DMS 273 (cell line): ENCODE measurements around the gene VAPA.

Experiments used
- DNase-seq: peaks from one replicate; lab custom pipeline; 2025; ENCODE audit not compliant: unreplicated experiment; lab: John Stamatoyannopoulos, UW

The VAPA gene

DNA sequence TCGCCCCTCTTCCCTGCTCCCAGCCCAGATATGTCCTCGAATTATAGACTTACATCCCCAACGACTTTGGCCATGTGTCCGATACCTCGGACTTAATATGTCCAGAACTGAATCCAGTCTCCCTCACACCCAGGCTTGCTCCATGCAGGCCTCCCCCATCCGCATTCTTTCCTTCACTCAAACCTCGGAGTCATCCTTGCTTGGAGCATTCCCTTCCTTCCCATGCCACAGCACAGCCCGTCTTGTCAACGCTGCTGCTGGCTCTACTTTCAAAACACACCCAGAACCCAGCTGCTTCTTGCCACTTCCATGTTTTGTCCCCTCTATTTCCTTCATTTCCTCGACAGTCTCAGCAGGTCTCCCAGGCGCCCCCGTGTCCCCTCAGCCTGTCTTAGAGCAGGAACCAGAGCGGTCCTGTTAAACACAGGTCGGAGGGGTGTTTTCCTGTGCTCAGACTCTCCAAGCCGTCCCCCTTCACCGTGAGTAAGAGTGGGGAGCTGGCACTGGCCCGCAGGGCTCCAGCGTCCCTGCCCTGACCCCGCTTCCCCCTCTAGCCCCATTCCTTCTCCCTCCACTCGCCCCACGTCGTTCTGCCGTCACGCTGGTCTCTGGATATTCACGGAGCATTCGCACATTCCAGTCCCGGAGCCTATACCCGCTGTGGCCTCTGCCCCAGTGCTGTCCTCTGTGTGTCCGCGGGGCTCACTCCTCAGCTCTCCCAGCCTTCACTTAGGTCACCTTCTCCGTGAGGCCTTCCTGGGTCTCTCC, 54.4 kb downstream of the VAPA start:
- no peak for DNase-seq

DNA sequence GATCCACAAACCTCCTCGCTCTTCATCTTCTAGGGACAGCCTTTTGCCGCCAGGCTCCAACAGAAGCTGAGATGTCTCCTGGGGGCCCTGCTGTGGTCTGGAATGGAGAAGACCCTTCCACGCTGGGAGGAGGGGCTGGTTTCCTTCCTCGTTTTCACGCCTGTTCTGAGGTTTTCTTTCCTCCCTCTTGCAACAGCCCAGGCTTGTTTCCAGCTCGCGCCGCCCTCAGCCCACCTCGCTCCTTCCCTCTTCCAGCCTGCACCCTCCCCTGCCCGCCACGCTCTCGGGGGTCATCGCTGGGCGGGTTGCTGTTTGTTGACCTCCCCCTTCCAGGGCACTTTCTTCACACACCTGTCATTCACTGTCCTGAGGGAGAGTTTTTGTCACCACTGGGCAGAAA, 55.4 kb downstream of the VAPA start:
- DNase-seq, result no peak

DNA sequence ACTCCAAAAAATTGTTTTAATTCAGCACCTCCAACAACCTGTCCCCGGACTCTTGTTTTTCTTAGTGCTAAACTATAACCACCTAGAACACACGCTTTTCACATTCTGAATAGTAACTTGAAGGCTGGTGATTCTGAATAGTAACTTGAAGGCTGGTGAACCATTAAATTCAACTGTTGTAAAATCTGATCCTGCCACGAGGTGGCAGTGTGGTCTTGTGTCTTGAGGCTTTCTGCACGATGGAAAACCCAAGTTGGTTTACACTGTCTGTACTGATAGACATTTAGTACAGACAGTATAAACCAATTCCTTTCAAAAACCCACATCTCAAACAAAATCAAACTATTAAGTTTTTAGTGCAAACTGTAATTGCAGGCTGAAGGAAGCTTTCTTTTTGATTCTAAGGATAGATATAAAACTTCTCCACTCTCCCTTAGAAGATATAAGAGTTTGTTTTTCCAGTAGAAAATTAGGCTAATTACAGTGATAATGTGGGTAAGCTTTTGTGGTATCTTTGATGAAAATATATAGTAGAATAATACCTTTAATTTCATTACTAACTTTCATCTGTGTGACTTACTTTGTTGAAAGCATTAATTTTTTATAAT, 57.6 kb downstream of the VAPA start:
- peak; percentile 91 for DNase-seq

DNA sequence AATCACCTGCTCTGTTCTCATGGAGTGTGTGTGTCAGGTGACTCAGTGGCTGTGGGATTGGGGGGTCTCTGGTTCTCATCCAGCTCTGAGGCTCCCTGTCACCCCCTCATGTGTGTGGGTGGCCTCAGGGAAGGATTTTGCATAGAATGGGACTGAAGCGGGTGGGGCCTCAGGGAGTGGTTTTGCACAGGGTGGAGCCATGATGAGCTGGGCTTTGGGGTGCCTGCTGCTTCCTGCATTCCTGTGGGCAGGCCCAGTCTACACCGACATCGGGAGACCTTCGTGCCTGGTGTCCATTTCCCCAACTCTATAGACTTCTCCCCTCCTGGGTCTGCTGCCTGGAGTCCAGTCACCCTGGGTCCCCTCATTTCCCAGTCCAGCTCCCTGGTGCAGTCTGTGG, 59.7 kb downstream of the VAPA start:
- no peak for DNase-seq

DNA sequence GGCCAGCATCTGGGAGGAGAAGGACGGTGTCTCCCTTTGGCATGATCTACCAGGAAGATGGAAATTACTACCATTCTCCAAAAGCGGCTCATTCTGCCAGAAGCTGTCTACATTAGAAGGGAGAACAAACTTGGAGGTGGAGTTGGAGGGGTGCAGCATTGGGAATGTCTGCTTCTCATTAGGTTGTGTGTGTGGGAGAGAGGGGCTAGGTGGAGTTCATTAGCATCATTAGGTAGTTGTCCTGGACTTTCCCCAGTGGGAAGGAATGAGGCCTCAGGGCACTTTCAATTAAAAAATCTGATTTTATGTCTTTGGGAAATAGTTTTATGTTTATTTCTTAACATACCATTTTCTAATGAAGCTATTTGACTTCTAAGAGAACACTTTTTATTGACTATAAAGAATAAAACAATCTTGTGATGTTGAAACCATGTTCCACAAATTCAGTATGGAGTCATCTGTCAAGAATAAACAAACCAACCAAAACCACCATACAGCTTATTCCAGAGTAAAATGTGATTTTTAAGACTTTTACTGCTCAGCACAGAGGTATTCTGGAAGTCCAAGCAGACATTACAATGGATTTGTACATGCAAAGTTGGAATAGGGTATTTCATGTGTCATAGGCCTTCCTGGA, 60.6 kb downstream of the VAPA start:
- no peak for DNase-seq

DNA sequence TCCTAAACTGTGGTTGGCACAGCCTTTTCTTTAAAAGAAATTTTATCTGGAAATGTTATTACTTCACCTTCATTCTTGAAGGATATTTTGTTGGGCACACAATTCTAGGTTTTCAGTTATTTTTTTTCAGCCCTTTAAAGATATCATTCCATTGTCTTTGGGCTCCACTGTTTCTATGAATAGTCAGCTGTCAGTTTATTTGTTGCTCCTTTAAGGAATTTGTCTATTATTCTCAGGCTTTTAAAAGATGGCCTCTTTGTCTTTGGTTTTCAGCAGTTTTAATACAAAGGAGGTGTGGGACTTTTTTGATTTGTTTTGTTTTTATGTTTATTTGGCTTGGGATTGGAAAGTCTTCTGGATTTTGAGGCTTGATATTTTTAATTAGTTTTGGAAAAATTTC, 61.8 kb downstream of the VAPA start:
- no peak for DNase-seq

DNA sequence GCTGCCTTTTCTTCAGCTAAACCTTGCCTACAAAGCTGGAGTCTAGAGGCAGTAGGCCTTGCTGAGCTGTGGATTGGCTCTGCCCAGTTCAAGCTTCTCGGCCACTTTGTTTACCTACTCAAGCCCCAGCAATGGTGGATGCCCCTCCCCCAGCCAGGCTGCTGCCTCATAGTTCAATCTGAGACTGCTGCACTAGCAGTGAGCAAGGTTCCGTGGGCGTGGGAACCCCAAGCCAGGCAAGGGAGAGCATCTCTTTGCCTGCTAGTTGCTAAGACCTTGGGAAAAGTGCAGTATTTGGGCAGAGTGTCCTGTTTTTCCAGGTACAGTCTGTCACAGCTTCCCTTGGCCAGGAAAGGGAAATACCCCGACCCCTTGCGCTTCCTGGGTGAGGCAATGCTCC, 68.9 kb downstream of the VAPA start:
- DNase-seq, result no peak

DNA sequence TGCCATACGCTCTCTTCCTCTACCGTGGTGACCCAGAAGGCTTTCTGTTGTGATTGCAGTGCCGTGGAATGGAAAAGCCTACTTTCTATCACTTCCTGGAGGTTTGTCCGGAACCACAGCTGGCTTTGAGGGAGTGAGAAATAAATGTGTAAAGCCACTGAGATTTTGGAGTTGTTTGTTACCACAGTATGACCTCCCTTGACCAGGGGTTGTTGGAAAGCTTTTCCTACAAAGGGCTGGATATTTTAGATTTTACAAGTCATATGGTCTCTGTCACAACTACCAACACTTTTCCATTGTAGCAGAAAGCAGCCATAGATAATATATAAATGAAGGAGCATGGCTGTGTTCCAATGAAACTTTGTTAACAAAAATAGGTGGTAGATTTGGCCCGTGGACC, 70.3 kb downstream of the VAPA start:
- DNase-seq, result no peak

DNA sequence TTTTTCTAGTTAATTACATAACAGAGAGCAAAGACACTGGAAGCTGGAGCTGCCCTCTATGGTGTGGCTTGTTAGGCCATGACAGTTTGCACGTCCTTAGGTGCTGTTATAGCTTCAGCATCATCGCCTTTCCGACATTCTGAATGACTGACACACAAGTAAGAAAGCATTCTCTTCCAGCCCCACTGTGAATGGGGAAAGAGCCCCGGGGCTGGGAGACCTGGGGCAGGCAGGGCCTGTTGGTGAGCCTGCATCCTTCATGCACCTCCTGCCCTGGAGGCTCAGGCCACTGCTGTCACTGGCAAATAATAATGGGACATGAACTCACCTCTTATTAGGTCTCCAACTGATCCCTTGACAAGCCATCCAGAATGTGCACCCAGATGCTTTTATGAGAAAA, 71.8 kb downstream of the VAPA start:
- no peak for DNase-seq

DNA sequence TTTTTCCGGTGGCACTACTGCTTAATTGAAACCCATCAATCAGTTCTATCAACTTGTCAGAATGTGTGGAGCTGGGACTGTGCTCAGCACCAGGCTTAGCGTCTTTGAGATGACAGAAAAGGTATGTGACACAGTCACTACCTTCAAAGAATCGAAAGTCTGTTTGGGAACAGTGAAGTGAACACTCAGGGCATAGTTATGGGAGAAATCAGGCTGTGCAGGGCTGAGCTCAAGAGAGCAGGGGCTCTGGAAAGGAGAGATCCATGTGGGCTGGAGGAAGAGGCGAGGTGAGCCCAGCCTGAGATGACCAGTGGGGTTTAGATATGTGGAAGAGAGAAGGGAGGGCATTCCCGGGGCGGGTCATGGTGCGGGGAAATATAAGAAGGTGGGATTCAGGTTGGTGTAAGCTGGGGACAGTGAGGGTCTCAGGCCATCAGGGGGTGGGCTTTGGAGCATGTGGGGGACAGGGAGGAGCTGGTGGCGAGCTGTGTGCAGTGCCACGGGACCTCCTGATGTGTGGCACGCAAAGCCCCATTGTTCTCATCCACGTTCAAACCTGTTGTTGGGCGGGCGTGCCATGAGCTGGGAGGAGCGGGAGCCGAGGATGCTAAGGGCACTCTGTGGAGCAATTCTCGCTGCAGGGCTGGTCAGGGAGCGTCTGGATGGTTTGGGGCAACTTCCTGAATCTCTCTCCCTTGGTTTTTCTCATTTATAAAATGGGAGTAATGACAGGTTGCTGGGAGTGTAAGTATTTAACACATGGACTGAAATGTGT, 72.5 kb downstream of the VAPA start:
- DNase-seq, result no peak

DNA sequence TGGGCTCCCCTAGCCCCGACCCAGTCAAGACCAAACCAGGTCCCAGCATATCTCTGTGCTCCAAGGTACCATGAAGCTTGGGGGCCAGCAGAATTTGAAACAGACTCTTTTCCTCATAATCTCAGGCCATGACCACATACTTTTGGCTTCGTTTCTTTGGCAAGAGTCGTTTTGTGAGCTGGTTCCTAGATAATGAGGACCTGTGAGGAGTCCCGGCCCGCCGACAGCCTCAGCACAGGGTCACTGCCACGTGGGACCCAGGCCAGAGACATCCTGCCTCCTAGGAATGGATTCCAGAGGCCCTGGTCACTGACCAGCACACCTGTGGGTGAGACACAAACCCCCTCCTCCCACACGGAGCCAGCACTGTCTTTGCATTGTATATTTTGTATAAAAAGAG, 73.5 kb downstream of the VAPA start:
- DNase-seq, result no peak

DNA sequence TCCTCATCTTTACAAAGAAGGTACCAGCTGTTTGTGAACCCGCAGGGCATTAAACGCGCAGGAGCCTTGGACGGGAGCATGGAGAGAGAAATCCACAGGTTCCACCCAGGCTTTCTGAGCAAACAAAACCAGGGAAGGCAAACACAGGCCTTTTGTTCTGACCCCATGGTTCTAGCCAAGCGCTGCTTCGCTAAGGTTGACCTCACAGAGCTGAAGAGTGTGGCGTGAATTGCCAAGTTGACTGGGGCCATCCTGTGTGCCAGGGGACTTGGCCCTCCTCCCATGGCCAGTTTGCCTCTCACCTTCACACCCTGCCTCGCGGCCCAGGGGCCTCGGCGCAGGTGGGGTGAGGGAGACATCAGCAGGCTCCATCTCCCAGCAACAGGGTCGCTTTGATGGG, 74.1 kb downstream of the VAPA start:
- DNase-seq, result no peak

DNA sequence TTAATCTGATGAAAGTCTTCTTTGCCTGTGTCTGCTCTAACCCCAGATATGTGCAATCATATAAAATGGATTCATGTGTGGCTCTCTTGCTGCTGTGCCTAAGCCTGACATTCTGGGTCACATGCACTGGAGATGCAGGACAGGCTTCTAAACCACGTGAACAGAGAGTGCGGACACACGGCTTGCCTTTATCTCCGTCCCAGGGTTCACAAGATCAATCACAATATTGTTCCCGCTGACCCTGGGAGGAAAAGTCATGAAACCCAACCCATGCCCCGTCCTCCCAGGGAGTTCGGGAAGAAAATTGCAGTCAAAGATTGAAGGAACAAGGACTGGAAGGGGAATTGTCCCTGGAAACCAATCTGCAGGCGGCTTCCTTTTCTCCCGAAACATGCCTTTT, 74.8 kb downstream of the VAPA start:
- no peak for DNase-seq

DNA sequence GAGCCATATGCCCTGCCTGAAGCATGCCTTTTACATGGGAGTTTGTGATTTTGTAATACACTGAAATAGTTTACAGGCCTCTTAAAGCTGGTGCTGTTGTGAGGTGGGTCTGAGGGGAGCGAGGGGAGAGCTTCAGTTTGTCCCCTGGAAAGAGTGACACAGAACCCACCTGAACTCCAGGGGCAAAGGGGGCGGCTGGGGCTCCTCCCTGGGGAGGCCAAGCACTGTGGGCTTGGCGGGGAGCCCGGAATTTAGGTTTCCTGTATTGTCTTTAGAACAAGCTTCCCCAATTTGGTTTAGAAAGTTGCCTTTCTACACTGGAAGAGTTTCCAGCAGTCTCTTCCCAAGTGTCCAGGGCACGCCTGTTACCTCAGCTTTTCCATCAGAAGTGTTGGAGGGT, 75.7 kb downstream of the VAPA start:
- no peak for DNase-seq

DNA sequence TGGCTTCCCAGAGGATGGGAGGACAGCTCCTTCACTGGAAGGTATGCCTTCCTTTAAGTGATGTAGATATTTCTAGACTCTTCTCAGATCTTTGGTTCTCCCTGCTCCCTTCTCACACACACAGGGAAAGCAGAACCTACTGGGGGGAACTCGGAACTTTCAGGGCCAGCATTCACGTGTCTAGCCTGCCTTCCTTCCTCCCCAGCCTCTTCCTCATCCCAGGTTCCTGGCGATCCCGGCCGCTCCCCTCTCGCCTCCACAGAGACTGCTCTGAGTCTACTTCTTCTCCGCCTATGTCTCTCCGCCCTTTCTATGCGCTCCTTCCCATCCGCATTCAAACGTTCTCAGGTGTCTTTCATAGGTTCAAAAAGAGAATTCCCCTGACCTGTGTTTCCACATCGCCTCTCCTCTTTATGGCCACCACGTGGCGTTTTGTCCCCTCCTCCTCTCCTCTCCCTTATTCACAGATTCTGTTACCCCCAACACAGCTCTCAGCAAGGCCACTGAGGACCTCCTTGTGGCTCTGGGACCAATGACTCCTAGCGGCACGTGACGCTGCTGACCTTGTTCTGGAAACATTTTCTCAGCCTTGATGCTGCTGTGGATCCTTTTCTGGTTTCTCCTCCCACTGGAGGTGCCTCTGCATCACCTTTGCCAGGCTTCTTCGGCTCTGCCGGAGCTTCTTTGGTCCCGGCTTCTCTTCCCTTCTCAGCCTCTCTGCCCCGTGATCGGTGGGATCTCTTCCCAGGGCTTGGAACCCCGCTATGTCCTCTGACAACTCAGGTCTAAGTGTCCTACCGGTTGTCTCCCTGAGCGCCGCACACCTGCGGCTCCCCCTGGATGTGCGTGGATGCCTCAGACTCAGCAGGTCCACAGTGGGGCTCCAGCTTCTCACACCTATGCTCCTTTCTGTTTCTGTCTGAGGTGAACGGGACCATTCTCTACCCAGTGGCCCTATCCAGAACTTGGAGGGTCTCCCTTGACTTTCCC, 77.5 kb downstream of the VAPA start:
- DNase-seq, result no peak

DNA sequence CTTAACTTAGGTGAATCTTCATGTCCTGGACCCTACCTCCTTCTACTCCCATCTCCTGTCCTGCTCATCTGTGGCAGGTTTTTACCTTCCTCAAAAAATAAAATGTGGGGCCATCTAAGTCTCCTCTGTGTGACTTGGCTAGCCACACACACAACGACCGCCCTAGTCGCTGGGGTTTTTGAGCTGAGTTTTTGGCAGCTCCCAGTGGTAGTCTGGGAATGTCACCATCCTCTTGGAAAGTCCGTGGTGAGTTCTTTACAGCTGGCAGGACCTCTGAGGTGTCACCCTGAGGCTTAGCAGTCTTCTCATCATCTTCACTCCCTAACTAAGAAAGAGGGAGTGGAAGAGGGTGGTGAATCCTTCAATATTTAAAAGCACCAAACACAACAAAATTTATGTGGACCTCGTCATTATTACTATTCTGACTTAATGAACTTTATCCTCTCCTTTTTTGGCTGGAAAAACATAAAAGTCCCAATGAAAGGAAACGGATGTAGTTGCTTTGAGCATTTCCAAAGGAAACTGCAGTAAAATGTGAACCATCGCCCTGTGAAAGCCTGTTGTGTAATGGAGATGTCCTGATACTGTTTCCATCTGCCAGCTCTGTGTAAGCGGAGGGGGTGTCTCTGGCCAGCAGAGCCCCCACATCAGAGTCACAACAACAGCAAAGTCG, 78.6 kb downstream of the VAPA start:
- DNase-seq, result no peak

DNA sequence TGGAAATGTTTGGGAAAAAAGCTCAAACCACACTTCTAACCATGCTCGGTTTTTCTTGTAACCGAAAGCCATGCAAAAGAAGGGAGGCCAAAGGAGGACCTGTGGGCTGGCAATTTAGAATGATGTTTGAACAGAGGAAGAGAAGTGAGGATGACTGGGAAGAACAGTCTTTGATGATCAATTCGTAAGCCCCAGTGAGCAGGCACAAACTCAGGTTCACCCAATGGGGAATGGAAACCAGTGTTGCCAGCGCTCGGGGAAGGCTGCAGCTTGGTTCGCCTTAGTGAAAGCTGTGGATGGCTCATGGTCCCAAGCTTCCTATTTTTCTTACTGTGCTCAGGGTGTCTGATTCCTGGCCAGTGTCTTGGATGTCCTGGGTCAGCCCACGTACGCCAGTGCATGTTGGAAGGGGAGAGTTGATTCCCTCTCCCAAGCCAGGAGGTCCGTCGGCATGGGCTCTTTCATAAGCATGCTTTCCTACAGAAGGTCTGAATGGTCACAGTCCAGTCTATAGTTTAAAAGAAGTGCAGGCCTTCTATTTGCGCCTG, 79.2 kb downstream of the VAPA start:
- no peak for DNase-seq

DNA sequence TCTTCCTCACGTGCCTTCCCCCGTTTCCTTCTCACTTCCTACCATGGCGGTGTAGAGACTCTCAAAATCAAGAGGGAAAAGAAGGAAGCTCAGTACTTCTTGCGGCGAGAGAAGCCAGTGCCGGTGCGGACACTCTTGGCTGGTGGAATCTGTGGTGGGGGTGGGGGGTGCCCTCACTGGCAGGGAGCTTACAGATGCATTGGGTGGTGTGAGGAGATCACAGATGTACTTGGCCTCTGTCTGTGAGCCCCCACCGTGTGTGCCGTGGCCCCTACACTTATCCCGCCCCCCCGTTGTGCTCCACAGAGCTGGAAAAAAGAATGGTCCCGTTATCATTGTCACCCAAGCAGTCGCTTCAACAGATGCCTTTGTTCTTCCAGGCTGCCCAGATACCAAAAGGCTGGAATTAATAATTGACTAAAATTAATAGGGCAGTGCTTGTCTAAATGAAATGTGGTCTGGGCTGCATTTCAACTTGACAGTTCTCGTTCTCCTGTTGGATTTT, 79.8 kb downstream of the VAPA start:
- no peak for DNase-seq

DNA sequence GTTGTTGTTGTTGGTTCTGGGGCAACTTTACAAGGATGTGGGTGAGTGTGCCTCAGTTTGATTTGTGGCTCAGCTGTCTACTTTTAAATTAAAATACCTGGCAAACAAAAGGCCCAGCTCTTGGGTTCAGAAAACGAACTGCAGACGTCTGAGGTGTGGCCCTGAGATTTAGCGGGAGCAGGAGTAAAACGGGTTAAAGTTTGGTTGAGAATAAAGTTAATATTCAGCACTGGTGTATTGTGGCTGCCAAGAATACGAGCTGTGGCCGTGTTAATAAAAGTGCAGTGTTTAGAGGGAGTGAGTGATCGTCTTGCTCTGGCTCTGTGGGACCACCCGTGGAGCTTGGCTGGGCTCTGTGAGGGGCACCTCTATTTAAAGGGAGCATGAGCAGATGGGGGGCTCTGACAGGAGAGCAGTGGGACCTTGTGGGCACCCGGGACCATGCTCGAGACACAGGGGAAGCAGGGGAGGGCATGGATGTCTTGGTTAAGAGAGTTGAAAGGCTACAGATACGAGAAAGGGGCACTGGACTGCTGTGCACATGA, 80.3 kb downstream of the VAPA start:
- DNase-seq, result no peak
